Measurements from ENCODE around the gene RAPGEF1. TPM values are rescaled to one million over a fixed set of nuclear protein-coding genes. Genes with fewer than 3 reads are reported as not detected.

RAPGEF1 gene
- total RNA-seq, 6 experiments from 2014 or later: 22.9 to 53.6 (median 30.2) TPM

- intact Hi-C loops (cut with DNase I): loop anchor here in 1 of 2 donors (10.0 kb wide), 1 partner anchor 76 kb away; no protein-coding TSS in a partner anchor
- ATAC-seq (peak in 1 of 4 donors; percentile 13), DNase-seq (no peak)
- 68% methylated on average over 8 of the region's 8 CpGs for WGBS (ENCODE audit: insufficient coverage, low coverage, low lambda C conversion rate, missing lambda C conversion rate)
- H3K9me3 ChIP-seq: no peaks in the 10 kb centered on the region
- peak overlapping the region in 2 of 3 donors; percentile 22 to 34 for H3K27ac ChIP-seq
- TF ChIP-seq CTCF (IDR thresholded peaks at IDR 0.05) (no peak), POLR2A (IDR thresholded peaks at IDR 0.05) (no peak)
- no peaks in the 10 kb centered on the region for H3K27me3 ChIP-seq
- H3K36me3 ChIP-seq: no peaks in the 10 kb centered on the region
- no peak overlapping the region for H3K4me3 ChIP-seq
- peaks cover 0 to 36% (median 17%) of the 10 kb centered on the region in 4 donors for H3K4me1 ChIP-seq
Observed at GRCh38 chr9:131658377-131659129, 81.3 kb downstream of the RAPGEF1 start.

- TF ChIP-seq POLR2A (IDR thresholded peaks at IDR 0.05) (no peak), CTCF (IDR thresholded peaks at IDR 0.05) (no peak)
- H3K27ac ChIP-seq: peak overlapping the region in 2 of 3 donors; percentile 22 to 34
- H3K4me3 ChIP-seq: no peak overlapping the region
- no peaks in the 10 kb centered on the region for H3K36me3 ChIP-seq
- no peaks in the 10 kb centered on the region for H3K9me3 ChIP-seq
- peaks cover 0 to 36% (median 17%) of the 10 kb centered on the region in 4 donors for H3K4me1 ChIP-seq
- ATAC-seq: peak in 1 of 4 donors; percentile 15
- no peaks in the 10 kb centered on the region for H3K27me3 ChIP-seq
- 23% methylated on average over 5 of the region's 5 CpGs for WGBS (ENCODE audit: insufficient coverage, low coverage, low lambda C conversion rate, missing lambda C conversion rate)
- no peak for DNase-seq
- intact Hi-C loops (cut with DNase I): loop anchor here in 1 of 2 donors (10.0 kb wide), 1 partner anchor 77 kb away; no protein-coding TSS in a partner anchor
Observed at GRCh38 chr9:131657940-131658339, 81.9 kb downstream of the RAPGEF1 start.

- DNase-seq: no peak
Observed at GRCh38 chr9:131657456-131657855, 82.4 kb downstream of the RAPGEF1 start.

GRCh38 chr9:131657037-131657377 lies 82.9 kb downstream of the RAPGEF1 start:
- Histone ChIP-seq H3K36me3 (no peaks in the 10 kb centered on the region), H3K4me3 (no peak overlapping the region), H3K9me3 (no peaks in the 10 kb centered on the region), H3K27ac (peak overlapping the region; percentile 5 to 98 (median 24)), H3K4me1 (peaks cover 0 to 36% (median 17%) of the 10 kb centered on the region in 4 donors), H3K27me3 (no peaks in the 10 kb centered on the region)
- intact Hi-C loops (cut with DNase I): loop anchor here in 1 of 2 donors (10.0 kb wide), 1 partner anchor 78 kb away; no protein-coding TSS in a partner anchor
- DNase-seq (no peak), ATAC-seq (no peak)
- TF ChIP-seq CTCF (IDR thresholded peaks at IDR 0.05): no peak
- TF ChIP-seq POLR2A (IDR thresholded peaks at IDR 0.05): no peak
- WGBS (ENCODE audit: insufficient coverage, low coverage, low lambda C conversion rate, missing lambda C conversion rate): 72% methylated on average over 4 of the region's 9 CpGs

More at GRCh38 chr9:131657456-131657855, 82.4 kb downstream of the RAPGEF1 start:
- Histone ChIP-seq H3K4me3 (no peak overlapping the region), H3K4me1 (peaks cover 0 to 36% (median 17%) of the 10 kb centered on the region in 4 donors), H3K36me3 (no peaks in the 10 kb centered on the region), H3K9me3 (no peaks in the 10 kb centered on the region), H3K27ac (peak overlapping the region; percentile 1 to 34 (median 24)), H3K27me3 (no peaks in the 10 kb centered on the region)
- intact Hi-C loops (cut with DNase I): loop anchor here in 1 of 2 donors (10.0 kb wide), 1 partner anchor 77 kb away; no protein-coding TSS in a partner anchor
- 89% methylated on average over 5 of the region's 8 CpGs for WGBS (ENCODE audit: insufficient coverage, low coverage, low lambda C conversion rate, missing lambda C conversion rate)
- TF ChIP-seq POLR2A (IDR thresholded peaks at IDR 0.05) (no peak), CTCF (IDR thresholded peaks at IDR 0.05) (no peak)
- ATAC-seq: no peak
